Astrocyte (in vitro differentiated cells and primary cell): ENCODE measurements around the gene NPTX1. TPM values are rescaled to one million over a fixed set of nuclear protein-coding genes. Genes with fewer than 3 reads are reported as not detected.

Experiments
- DNase-seq: peaks from one replicate; pipeline ENCODE4 v3.0.0-alpha.2; 2010; ENCODE audit warnings: low read depth
- FAIRE-seq: peaks from 2 replicates; lab custom pipeline; 2011; peaks lifted over from hg19 to GRCh38; lab: Jason Lieb, UNC
- H2AFZ ChIP-seq: 2 replicates; pipeline ENCODE4 v1.6.0; 2012; ENCODE audit warnings: low read depth, low read length, inconsistent platforms
- H3K27ac ChIP-seq: 2 replicates; pipeline ENCODE4 v1.5.1; 2011; ENCODE audit warnings: low read depth, low read length, inconsistent platforms
- H3K27me3 ChIP-seq: 2 replicates; pipeline ENCODE4 v1.6.0; 2011; ENCODE audit warnings: low read length, inconsistent platforms; ENCODE audit not compliant: insufficient read depth
- H3K36me3 ChIP-seq: 2 replicates; pipeline ENCODE4 v1.5.1; 2011; ENCODE audit warnings: low read length, inconsistent platforms; ENCODE audit not compliant: insufficient read depth
- H3K4me1 ChIP-seq: 2 replicates; pipeline ENCODE4 v1.5.1; 2011; ENCODE audit warnings: low read length, inconsistent platforms; ENCODE audit not compliant: insufficient read depth
- H3K4me2 ChIP-seq: 2 replicates; pipeline ENCODE4 v1.6.0; 2012; ENCODE audit warnings: low read length, inconsistent platforms
- H3K4me3 ChIP-seq: 2 replicates; pipeline ENCODE4 v1.5.1; 2011; ENCODE audit warnings: low read depth, mild to moderate bottlenecking, low read length, inconsistent platforms; ENCODE audit not compliant: insufficient read depth
- H3K79me2 ChIP-seq: 2 replicates; pipeline ENCODE4 v1.6.0; 2012; ENCODE audit warnings: mild to moderate bottlenecking, low read length, inconsistent platforms; ENCODE audit not compliant: insufficient read depth
- H3K9ac ChIP-seq: 2 replicates; pipeline ENCODE4 v1.6.0; 2012; ENCODE audit warnings: mild to moderate bottlenecking, low read length, inconsistent platforms
- H3K9me3 ChIP-seq: 2 replicates; pipeline ENCODE4 v1.5.1; 2012; ENCODE audit warnings: low read depth, mild to moderate bottlenecking, low read length, inconsistent platforms; ENCODE audit not compliant: insufficient read depth
- H4K20me1 ChIP-seq: 2 replicates; pipeline ENCODE4 v1.6.0; 2012; ENCODE audit warnings: low read length, inconsistent platforms; ENCODE audit not compliant: insufficient read depth
- H3K27ac Mint-ChIP-seq: one replicate; pipeline ENCODE4 v1.8.0; 2021; ENCODE audit warnings: mild to moderate bottlenecking, mixed read lengths; ENCODE audit not compliant: unreplicated experiment
- H3K27me3 Mint-ChIP-seq: one replicate; pipeline ENCODE4 v1.8.0; 2021; ENCODE audit warnings: low read depth, mixed read lengths; ENCODE audit not compliant: unreplicated experiment
- H3K36me3 Mint-ChIP-seq: one replicate; pipeline ENCODE4 v1.8.0; 2021; ENCODE audit warnings: low read depth, mixed read lengths; ENCODE audit not compliant: unreplicated experiment
- H3K4me1 Mint-ChIP-seq: one replicate; pipeline ENCODE4 v1.8.0; 2021; ENCODE audit warnings: low read depth, mixed read lengths; ENCODE audit not compliant: unreplicated experiment
- H3K4me3 Mint-ChIP-seq: one replicate; pipeline ENCODE4 v1.8.0; 2021; ENCODE audit warnings: mild to moderate bottlenecking, moderate library complexity, mixed read lengths; ENCODE audit not compliant: unreplicated experiment
- H3K9me3 Mint-ChIP-seq: one replicate; pipeline ENCODE4 v1.8.0; 2021; ENCODE audit warnings: mild to moderate bottlenecking, mixed read lengths; ENCODE audit not compliant: unreplicated experiment
- CTCF ChIP-seq: IDR thresholded peaks from 2 replicates; pipeline ENCODE4 v1.5.1; 2011; ENCODE audit warnings: low read depth, mild to moderate bottlenecking, inconsistent platforms, low read length, moderate library complexity; ENCODE audit not compliant: insufficient read depth
- EZH2 ChIP-seq: IDR thresholded peaks from 2 replicates; pipeline ENCODE4 v1.6.1; 2012; ENCODE audit warnings: mild to moderate bottlenecking, low read length, inconsistent platforms; ENCODE audit not compliant: insufficient read depth
- total RNA-seq: library from RNA; stranded (reverse); gene quantifications from 2 replicates; pipeline ENCODE4 v1.2.1, GENCODE V29; 2021

The NPTX1 gene
- total RNA-seq, 1 donor from 2014 or later: 0.43 TPM

GRCh38 chr17:80424878-80425765 is 51.3 kb downstream of the NPTX1 start:
- Mint-ChIP-seq H3K9me3 (no peaks in the 10 kb centered on the region), H3K4me1 (no peaks in the 10 kb centered on the region), H3K27me3 (no peaks in the 10 kb centered on the region), H3K27ac (no peak overlapping the region), H3K4me3 (no peak overlapping the region), H3K36me3 (peaks cover 2% of the 10 kb centered on the region)
- Histone ChIP-seq H3K4me2 (no peak overlapping the region), H3K4me1 (no peaks in the 10 kb centered on the region), H3K9me3 (no peaks in the 10 kb centered on the region), H3K4me3 (no peak overlapping the region), H3K27ac (no peak overlapping the region), H4K20me1 (peaks cover 15% of the 10 kb centered on the region), H3K79me2 (no peaks in the 10 kb centered on the region), H3K9ac (no peak overlapping the region), H3K27me3 (no peaks in the 10 kb centered on the region), H3K36me3 (no peaks in the 10 kb centered on the region), H2AFZ (no peak overlapping the region)
- TF ChIP-seq EZH2: no peak
- no peak for TF ChIP-seq CTCF
- no peak for FAIRE-seq
- no peak for DNase-seq

GRCh38 chr17:80424261-80424660 is 52.1 kb downstream of the NPTX1 start:
- Histone ChIP-seq H3K4me3 (no peak overlapping the region), H3K79me2 (no peaks in the 10 kb centered on the region), H3K4me2 (no peak overlapping the region), H3K4me1 (no peaks in the 10 kb centered on the region), H3K27ac (no peak overlapping the region), H3K9me3 (no peaks in the 10 kb centered on the region), H3K36me3 (no peaks in the 10 kb centered on the region), H3K9ac (no peak overlapping the region), H4K20me1 (peaks cover 23% of the 10 kb centered on the region), H2AFZ (no peak overlapping the region), H3K27me3 (no peaks in the 10 kb centered on the region)
- DNase-seq: no peak
- Mint-ChIP-seq H3K4me3 (no peak overlapping the region), H3K27ac (no peak overlapping the region), H3K36me3 (peaks cover 7% of the 10 kb centered on the region), H3K27me3 (no peaks in the 10 kb centered on the region), H3K4me1 (no peaks in the 10 kb centered on the region), H3K9me3 (no peaks in the 10 kb centered on the region)
- TF ChIP-seq EZH2: no peak
- TF ChIP-seq CTCF: no peak
- FAIRE-seq: no peak
